Measurements from ENCODE around the gene CLK2. TPM values are rescaled to one million over a fixed set of nuclear protein-coding genes. Genes with fewer than 3 reads are reported as not detected.

Gene CLK2
- total RNA-seq = 10 to 100 TPM; 26.9 to 50.7 TPM

GRCh38 chr1:155273343-155274245 lies at the start of gene CLK2:
TSS of gene CLK2 (minus strand) at chr1:155273504. CDS start at chr1:155270977, 2,527 bp downstream.
- Histone ChIP-seq H3K36me3 (peaks cover 26% of the 10 kb centered on the region), H3K4me1 (ENCODE audit: control insufficient read depth in 1 of 2, low read depth in 2 of 2) (peaks cover 15 to 41% of the 10 kb centered on the region in 2 donors), H3K9me3 (no peaks in the 10 kb centered on the region), H3K27ac (peak within 1 kb of the TSS; percentile 80 to 94), H3K27me3 (replicated peaks; ENCODE audit: insufficient read depth) (no peaks in the 10 kb centered on the region), H3K4me3 (peak within 1 kb of the TSS; percentile 92)
- peak; percentile 63 for ATAC-seq (ENCODE audit: insufficient number of reproducible peaks, low FRiP score, low read depth)
- no peak for TF ChIP-seq CTCF (IDR thresholded peaks at IDR 0.05)
- peak; percentile 80 for DNase-seq (ENCODE audit: low spot score)

- Histone ChIP-seq H3K36me3 (no peaks in the 10 kb centered on the region), H3K27me3 (replicated peaks; ENCODE audit: insufficient read depth) (no peaks in the 10 kb centered on the region)
These were observed 49.3 kb upstream of the CLK2 start for GRCh38 chr1:155322571-155322952.

DNA sequence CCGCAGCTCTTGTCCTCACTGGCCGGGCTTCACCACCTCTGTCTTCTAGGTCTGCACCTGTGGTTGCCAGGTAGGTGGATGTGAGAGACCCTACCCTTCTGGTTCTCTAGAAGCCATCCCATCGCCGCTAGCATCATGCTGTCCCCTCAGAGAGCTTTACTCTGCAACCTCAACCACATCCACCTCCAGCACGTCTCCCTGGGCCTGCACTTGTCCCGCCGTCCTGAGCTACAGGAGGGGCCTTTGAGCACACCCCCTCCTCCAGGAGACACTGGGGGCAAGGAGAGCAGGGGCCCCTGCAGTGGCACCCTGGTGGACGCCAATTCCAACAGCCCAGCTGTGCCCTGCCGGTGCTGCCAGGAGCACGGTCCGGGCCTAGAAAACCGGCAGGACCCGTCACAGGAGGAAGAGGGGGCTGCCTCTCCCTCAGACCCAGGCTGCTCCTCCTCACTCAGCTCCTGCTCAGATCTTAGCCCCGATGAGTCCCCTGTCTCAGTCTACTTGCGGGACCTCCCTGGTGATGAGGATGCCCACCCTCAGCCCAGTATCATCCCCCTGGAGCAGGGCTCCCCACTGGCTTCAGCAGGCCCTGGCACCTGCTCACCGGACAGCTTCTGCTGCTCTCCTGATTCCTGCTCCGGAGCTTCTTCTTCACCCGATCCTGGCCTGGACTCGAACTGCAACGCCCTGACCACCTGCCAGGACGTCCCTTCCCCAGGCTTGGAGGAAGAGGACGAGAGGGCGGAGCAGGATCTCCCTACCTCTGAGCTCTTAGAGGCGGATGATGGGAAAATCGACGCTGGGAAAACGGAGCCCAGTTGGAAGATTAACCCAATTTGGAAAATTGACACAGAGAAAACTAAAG lies 48.6 kb upstream of the CLK2 start:
- ATAC-seq (ENCODE audit: insufficient number of reproducible peaks, low FRiP score, low read depth) = no peak
- Histone ChIP-seq H3K36me3 (no peaks in the 10 kb centered on the region), H3K4me1 (ENCODE audit: control insufficient read depth in 1 of 2, low read depth in 2 of 2) (peaks cover 10 to 31% of the 10 kb centered on the region in 2 donors), H3K4me3 (peak overlapping the region; percentile 80), H3K27me3 (replicated peaks; ENCODE audit: insufficient read depth) (no peaks in the 10 kb centered on the region), H3K9me3 (no peaks in the 10 kb centered on the region), H3K27ac (peak overlapping the region; percentile 86 to 91)
- TF ChIP-seq CTCF (IDR thresholded peaks at IDR 0.05) = no peak
- DNase-seq (ENCODE audit: low spot score) = no peak

More at GRCh38 chr1:155322571-155322952, 49.3 kb upstream of the CLK2 start:
- ATAC-seq (ENCODE audit: insufficient number of reproducible peaks, low FRiP score, low read depth) (no peak), DNase-seq (ENCODE audit: low spot score) (no peak)
- Histone ChIP-seq H3K9me3 (no peaks in the 10 kb centered on the region), H3K4me3 (peak overlapping the region; percentile 80), H3K4me1 (ENCODE audit: control insufficient read depth in 1 of 2, low read depth in 2 of 2) (peaks cover 10 to 31% of the 10 kb centered on the region in 2 donors), H3K27ac (peak overlapping the region; percentile 86 to 91)
- TF ChIP-seq CTCF (IDR thresholded peaks at IDR 0.05) = no peak

DNA sequence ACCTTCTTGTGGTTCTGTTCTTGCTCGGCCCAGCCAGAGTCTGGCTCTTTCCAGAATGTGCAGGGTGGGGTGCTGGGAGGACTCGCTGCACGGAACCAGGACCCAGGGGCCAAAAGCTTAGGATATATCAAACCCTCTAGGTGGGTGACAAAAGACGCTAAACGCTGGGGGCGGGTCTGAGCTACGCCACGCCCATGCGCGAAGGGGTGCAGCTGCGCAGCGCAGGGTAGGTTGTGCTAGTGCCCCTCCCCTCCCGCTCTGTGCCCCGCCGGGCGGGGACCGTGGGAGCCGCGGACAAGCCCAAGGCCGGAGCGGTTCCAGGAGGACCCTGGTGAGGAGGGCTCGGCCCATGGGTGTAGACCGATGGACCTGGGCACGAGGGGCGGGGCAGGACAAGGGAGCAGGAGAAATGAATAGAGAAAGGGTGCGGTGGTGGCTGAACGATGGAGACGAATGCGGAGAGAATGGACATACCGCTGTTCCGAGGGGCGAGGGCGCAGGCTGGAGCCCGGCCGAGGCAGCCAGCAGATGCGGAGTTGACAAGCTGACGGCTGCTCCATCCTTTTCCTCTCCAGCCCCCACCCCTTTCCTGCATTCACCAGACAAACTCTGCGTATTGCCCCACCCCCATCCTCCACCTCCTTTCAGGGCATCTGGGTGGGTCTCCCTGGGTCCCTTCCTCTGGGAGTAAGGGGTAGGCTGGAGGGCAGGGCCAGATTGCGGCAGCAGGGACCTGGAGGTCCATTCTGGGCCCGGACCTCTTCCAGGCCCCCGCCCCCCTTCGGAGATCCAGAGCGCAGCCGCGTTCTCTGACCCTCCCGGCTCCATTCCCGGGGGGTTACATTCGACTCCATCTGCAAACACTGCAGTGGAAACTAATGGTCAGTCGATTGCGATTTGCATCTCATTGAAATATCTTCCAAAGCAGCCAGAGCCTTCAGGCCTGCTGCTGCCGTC lies 47.6 kb upstream of the CLK2 start, which contains the start of gene RUSC1:
Gene RUSC1, plus strand, starts transcription at position 234 of the 957 bp plus-strand sequence. CDS start 880 bp downstream, outside the sequence.
- Histone ChIP-seq H3K4me3 (peak within 1 kb of the TSS; percentile 80), H3K9me3 (no peaks in the 10 kb centered on the region), H3K27ac (peak within 1 kb of the TSS; percentile 86 to 91), H3K27me3 (replicated peaks; ENCODE audit: insufficient read depth) (no peaks in the 10 kb centered on the region), H3K4me1 (ENCODE audit: control insufficient read depth in 1 of 2, low read depth in 2 of 2) (peaks cover 10 to 31% of the 10 kb centered on the region in 2 donors), H3K36me3 (no peaks in the 10 kb centered on the region)
- TF ChIP-seq CTCF (IDR thresholded peaks at IDR 0.05) = no peak
- ATAC-seq (ENCODE audit: insufficient number of reproducible peaks, low FRiP score, low read depth) (peak; percentile 10), DNase-seq (ENCODE audit: low spot score) (peak; percentile 34)
